SK-N-MC (cell line): ENCODE results near the gene IL22.

Source experiments
- EZH2 ChIP-seq: fragments of 200-600 bp; sonication (generic); IDR thresholded peaks from one replicate; pipeline ENCODE4 v1.6.1; 2017; ENCODE audit warnings: antibody characterized with exemption
- FOXP2 ChIP-seq: optimal IDR thresholded peaks from 2 replicates; pipeline ENCODE3; 2011; ENCODE audit warnings: mild to moderate bottlenecking, moderate library complexity; ENCODE audit not compliant: insufficient read depth; ENCODE audit errors: extremely low read length, control extremely low read depth
- POLR2AphosphoS5 ChIP-seq: IDR thresholded peaks from 2 replicates; pipeline ENCODE4 v1.6.1; 2012; ENCODE audit warnings: mild to moderate bottlenecking, low read depth, low read length, borderline replicate concordance

GRCh38 chr12:68293347-68293746 lies 39.9 kb upstream of the IL22 start:
- no peak for TF ChIP-seq EZH2
- no peak for TF ChIP-seq POLR2AphosphoS5
- no peak for TF ChIP-seq FOXP2
